HEK293 (cell line): ENCODE measurements around the gene SUOX.

Experiments used
- CTCF ChIA-PET: fragments of 350-600 bp; formaldehyde crosslinking; extraction: SDS; loops from one replicate; lab custom pipeline; 2021; ENCODE audit warnings: antibody characterized with exemption; lab: Yijun Ruan, JAX
- POLR2A ChIA-PET: fragments of 300-600 bp; formaldehyde crosslinking; extraction: SDS; loops from one replicate; lab custom pipeline; 2020; ENCODE audit warnings: antibody characterized with exemption, inconsistent platforms; lab: Yijun Ruan, JAX
- H3K27ac ChIP-seq: fragments of 200-500 bp; sonication (Bioruptor generic); 2 replicates; pipeline ENCODE4 v1.5.1; 2014; ENCODE audit warnings: low read depth, low read length, control low read depth, inconsistent platforms; ENCODE audit errors: extremely low read depth
- H3K36me3 ChIP-seq, 2 experiments: fragments of 200-500 bp in 1 of 2; sonication (Bioruptor generic) in 1 of 2; 1 replicate in 1 of 2; 2 replicates in 1 of 2; pipeline ENCODE4 v1.5.1; 2014 to 2017; ENCODE audit warnings: inconsistent platforms in 2 of 2, low read length in 2 of 2; ENCODE audit not compliant: control insufficient read depth in 2 of 2, insufficient read depth in 1 of 2
- H3K4me1 ChIP-seq: fragments of 200-500 bp; sonication (Bioruptor generic); 2 replicates; pipeline ENCODE4 v1.5.1; 2014; ENCODE audit warnings: mild to moderate bottlenecking, low read length, inconsistent platforms; ENCODE audit not compliant: control insufficient read depth, insufficient read depth
- H3K4me3 ChIP-seq: 2 replicates; pipeline ENCODE4 v1.5.1; 2011; ENCODE audit warnings: low read depth, mild to moderate bottlenecking, control low read depth, low read length, moderate library complexity
- H3K9me3 ChIP-seq: fragments of 200-500 bp; sonication (Bioruptor generic); 2 replicates; pipeline ENCODE4 v1.5.1; 2014; ENCODE audit warnings: low read depth, low read length, inconsistent platforms; ENCODE audit not compliant: control insufficient read depth, insufficient read depth
- PRDM1 ChIP-seq: fragments of 450-650 bp; formaldehyde crosslinking; IDR thresholded peaks from 2 replicates; pipeline ENCODE4; 2016; ENCODE audit warnings: missing biosample characterization, missing genetic modification characterization
- PRDM10 ChIP-seq: fragments of 450-650 bp; formaldehyde crosslinking; IDR thresholded peaks from 2 replicates; pipeline ENCODE4 v1.5.1; 2016; ENCODE audit warnings: missing biosample characterization, missing genetic modification characterization
- PRDM4 ChIP-seq: fragments of 450-650 bp; formaldehyde crosslinking; IDR thresholded peaks from 2 replicates; pipeline ENCODE4 v1.5.1; 2017; ENCODE audit warnings: missing biosample characterization, missing genetic modification characterization
- RBAK ChIP-seq: fragments of 450-650 bp; formaldehyde crosslinking; IDR thresholded peaks from 2 replicates; pipeline ENCODE4 v1.5.1; 2016; ENCODE audit warnings: missing biosample characterization, missing genetic modification characterization
- SP3 ChIP-seq: fragments of 450-650 bp; formaldehyde crosslinking; IDR thresholded peaks from 2 replicates; pipeline ENCODE4 v1.5.1; 2016; ENCODE audit warnings: missing biosample characterization, missing genetic modification characterization
- ZBTB17 ChIP-seq: fragments of 450-650 bp; formaldehyde crosslinking; IDR thresholded peaks from 2 replicates; pipeline ENCODE4 v1.5.1; 2016; ENCODE audit warnings: missing biosample characterization, missing genetic modification characterization
- ZBTB48 ChIP-seq: fragments of 450-650 bp; formaldehyde crosslinking; IDR thresholded peaks from 2 replicates; pipeline ENCODE4 v1.5.1; 2016; ENCODE audit warnings: missing biosample characterization, missing genetic modification characterization
- ZFP37 ChIP-seq: fragments of 450-650 bp; formaldehyde crosslinking; IDR thresholded peaks from 2 replicates; pipeline ENCODE4 v1.5.1; 2016; ENCODE audit warnings: missing biosample characterization, missing genetic modification characterization
- ZNF133 ChIP-seq: fragments of 450-650 bp; formaldehyde crosslinking; IDR thresholded peaks from 2 replicates; pipeline ENCODE4 v1.5.1; 2016; ENCODE audit warnings: missing biosample characterization, missing genetic modification characterization
- ZNF157 ChIP-seq: fragments of 450-650 bp; formaldehyde crosslinking; IDR thresholded peaks from 2 replicates; pipeline ENCODE4 v1.5.1; 2016; ENCODE audit warnings: missing biosample characterization, missing genetic modification characterization
- ZNF18 ChIP-seq: fragments of 450-650 bp; formaldehyde crosslinking; IDR thresholded peaks from 2 replicates; pipeline ENCODE4 v1.5.1; 2016; ENCODE audit warnings: missing biosample characterization, missing genetic modification characterization
- ZNF239 ChIP-seq: fragments of 450-650 bp; formaldehyde crosslinking; IDR thresholded peaks from 2 replicates; pipeline ENCODE4 v1.5.1; 2016; ENCODE audit warnings: missing biosample characterization, missing genetic modification characterization
- ZNF426 ChIP-seq: fragments of 450-650 bp; formaldehyde crosslinking; IDR thresholded peaks from 2 replicates; pipeline ENCODE4 v1.5.1; 2017; ENCODE audit warnings: missing biosample characterization, missing genetic modification characterization, mild to moderate bottlenecking, inconsistent platforms, moderate library complexity
- ZNF600 ChIP-seq: fragments of 450-650 bp; formaldehyde crosslinking; IDR thresholded peaks from 2 replicates; pipeline ENCODE4 v1.5.1; 2016; ENCODE audit warnings: missing biosample characterization, missing genetic modification characterization
- ZNF639 ChIP-seq: fragments of 450-650 bp; formaldehyde crosslinking; IDR thresholded peaks from 2 replicates; pipeline ENCODE4 v1.5.1; 2016; ENCODE audit warnings: missing biosample characterization, missing genetic modification characterization
- ZNF660 ChIP-seq: fragments of 450-650 bp; IDR thresholded peaks from 2 replicates; pipeline ENCODE4 v1.5.1; 2018; ENCODE audit warnings: missing biosample characterization, mild to moderate bottlenecking, missing genetic modification characterization

SUOX gene

GRCh38 chr12:55965240-55965639 is 31.8 kb upstream of the SUOX start:
- POLR2A ChIA-PET = interaction anchor here (0.7 kb wide), 1 partner anchor 141 kb away, joined by 4 read pairs; no protein-coding TSS in a partner anchor
- H3K4me3 ChIP-seq = no peak overlapping the region

GRCh38 chr12:55965941-55966407 is 31.1 kb upstream of the SUOX start, which contains the start of gene PMEL:
Gene PMEL (minus strand): TSS chr12:55966042. CDS start chr12:55966011, 31 bp downstream.
- H3K4me3 ChIP-seq = peak within 1 kb of the TSS; percentile 89
- TF ChIP-seq ZNF426 (tag by site-specific recombination) (no peak), ZBTB17 (tag by site-specific recombination) (peak; percentile 44; the same call in 1 of the 2 replicates), ZNF18 (tag by site-specific recombination) (peak; percentile 46), ZNF600 (peak; percentile 36; the same call in 1 of the 2 replicates), PRDM1 (tag by site-specific recombination) (peak; percentile 77), PRDM4 (tag by site-specific recombination) (peak; percentile 79; the same call in 1 of the 2 replicates), PRDM10 (tag by site-specific recombination) (0 out of 2 replicates have a peak, but pooled peaks have one; percentile 2), SP3 (no peak), ZNF660 (peak; percentile 57; the same call in 1 of the 2 replicates), ZNF157 (tag by site-specific recombination) (no peak), ZBTB48 (tag by site-specific recombination) (peak; percentile 88)
- TF ChIP-seq, all 188 proteins: peak for 8
- H3K4me1 ChIP-seq = peaks cover 5% of the 10 kb centered on the region
- CTCF ChIA-PET = no interaction called here
- peak within 1 kb of the TSS; percentile 83 for H3K27ac ChIP-seq
- POLR2A ChIA-PET = interaction anchor here (0.6 kb wide), 1 partner anchor 137 kb away, joined by 4 read pairs; the partner anchor contains the start of gene DNAJC14
- H3K36me3 ChIP-seq = peaks cover 10 to 33% of the 10 kb centered on the region in 2 experiments
- no peaks in the 10 kb centered on the region for H3K9me3 ChIP-seq

More at GRCh38 chr12:55965240-55965639, 31.8 kb upstream of the SUOX start:
- Histone ChIP-seq H3K9me3 (no peaks in the 10 kb centered on the region), H3K27ac (no peak overlapping the region), H3K4me1 (peaks cover 5% of the 10 kb centered on the region), H3K36me3 (peaks cover 10 to 25% of the 10 kb centered on the region in 2 experiments)
- CTCF ChIA-PET = no interaction called here
- no peak for TF ChIP-seq ZFP37 (tag by site-specific recombination)
- TF ChIP-seq RBAK (tag by site-specific recombination) = no peak
- no peak for TF ChIP-seq ZNF133
- TF ChIP-seq ZNF639 (tag by site-specific recombination) = no peak
- TF ChIP-seq ZNF239 = no peak
